NT2/D1 (cell line): Measurements from ENCODE around the gene PIP4K2C.
"Not testable (repeated sequence)": the region's sequence is repeated elsewhere in the genome, so short reads cannot be mapped to it uniquely, and the experiment has no call there.

ENCODE experiments used
- DNase-seq: peaks from one replicate; pipeline ENCODE4 v3.0.0-alpha.2; 2011; ENCODE audit warnings: low read depth, low spot score
- H3K27me3 ChIP-seq: 2 replicates; pipeline ENCODE4 v1.6.0; 2011; ENCODE audit warnings: mild to moderate bottlenecking; ENCODE audit not compliant: insufficient read length, insufficient read depth
- H3K36me3 ChIP-seq: 2 replicates; pipeline ENCODE4 v1.6.1; 2011; ENCODE audit warnings: mild to moderate bottlenecking, low read length, mixed read lengths; ENCODE audit not compliant: insufficient read depth, insufficient read length
- H3K4me1 ChIP-seq: 2 replicates; pipeline ENCODE4 v1.5.1; 2011; ENCODE audit not compliant: insufficient read depth, insufficient read length
- H3K4me3 ChIP-seq: 2 replicates; pipeline ENCODE4 v1.5.1; 2011; ENCODE audit warnings: low read depth; ENCODE audit not compliant: insufficient read length
- H3K9ac ChIP-seq: 2 replicates; pipeline ENCODE4 v1.6.0; 2011; ENCODE audit warnings: low read depth; ENCODE audit not compliant: insufficient read length
- H3K9me3 ChIP-seq: 2 replicates; pipeline ENCODE4 v1.5.1; 2011; ENCODE audit warnings: mild to moderate bottlenecking, low read length; ENCODE audit not compliant: insufficient read depth
- SUZ12 ChIP-seq: IDR thresholded peaks from 2 replicates; pipeline ENCODE4 v1.6.1; 2011; ENCODE audit not compliant: insufficient read length, insufficient read depth; ENCODE audit errors: extremely low read depth
- YY1 ChIP-seq: IDR thresholded peaks from 2 replicates; pipeline ENCODE4 v1.6.1; 2011; ENCODE audit not compliant: insufficient read length, insufficient read depth
- ZNF274 ChIP-seq: IDR thresholded peaks from 2 replicates; pipeline ENCODE4 v1.6.1; 2011; ENCODE audit warnings: mild to moderate bottlenecking, low read depth, low read length

The PIP4K2C gene

GRCh38 chr12:57628280-57629191 is 37.5 kb downstream of the PIP4K2C start:
- H3K9me3 ChIP-seq = no peaks in the 10 kb centered on the region
- no peak for TF ChIP-seq ZNF274
- H3K4me3 ChIP-seq = no peak overlapping the region
- H3K36me3 ChIP-seq = peaks cover 62% of the 10 kb centered on the region
- no peak for DNase-seq
- no peak overlapping the region for H3K9ac ChIP-seq
- peaks cover 5% of the 10 kb centered on the region for H3K4me1 ChIP-seq
- peaks cover 31% of the 10 kb centered on the region for H3K27me3 ChIP-seq

- no peak for DNase-seq
- Histone ChIP-seq H3K4me3 (no peak overlapping the region), H3K4me1 (peaks cover 5% of the 10 kb centered on the region), H3K9ac (no peak overlapping the region), H3K9me3 (no peaks in the 10 kb centered on the region), H3K36me3 (peaks cover 53% of the 10 kb centered on the region), H3K27me3 (peaks cover 38% of the 10 kb centered on the region)
- TF ChIP-seq SUZ12 (no peak), YY1 (no peak), ZNF274 (no peak)
Measured at GRCh38 chr12:57629897-57630471, 39.0 kb downstream of the PIP4K2C start.

- H3K27me3 ChIP-seq = peaks cover 38% of the 10 kb centered on the region
- peak overlapping the region; percentile 85 for H3K9ac ChIP-seq
- H3K9me3 ChIP-seq = no peaks in the 10 kb centered on the region
- no peak for DNase-seq
- H3K36me3 ChIP-seq = peaks cover 44% of the 10 kb centered on the region
- TF ChIP-seq ZNF274 (no peak), YY1 (no peak)
- peak overlapping the region; percentile 71 for H3K4me3 ChIP-seq
- H3K4me1 ChIP-seq = peaks cover 5% of the 10 kb centered on the region
Measured at GRCh38 chr12:57630891-57631433, 40.0 kb downstream of the PIP4K2C start.

GRCh38 chr12:57631566-57632072 is 40.6 kb downstream of the PIP4K2C start:
- Histone ChIP-seq H3K4me3 (peak overlapping the region; percentile 71), H3K4me1 (peaks cover 5% of the 10 kb centered on the region), H3K9me3 (no peaks in the 10 kb centered on the region), H3K36me3 (peaks cover 37% of the 10 kb centered on the region), H3K9ac (peak overlapping the region; percentile 85), H3K27me3 (peaks cover 38% of the 10 kb centered on the region)
- TF ChIP-seq ZNF274 = no peak
- TF ChIP-seq YY1 = no peak
- no peak for TF ChIP-seq SUZ12
- no peak for DNase-seq

GRCh38 chr12:57632073-57632957 is 41.3 kb downstream of the PIP4K2C start:
- TF ChIP-seq SUZ12 (no peak), ZNF274 (no peak), YY1 (no peak)
- Histone ChIP-seq H3K27me3 (peaks cover 38% of the 10 kb centered on the region), H3K9me3 (no peaks in the 10 kb centered on the region), H3K36me3 (peaks cover 32% of the 10 kb centered on the region), H3K4me1 (peaks cover 5% of the 10 kb centered on the region), H3K9ac (peak overlapping the region; percentile 92), H3K4me3 (peak overlapping the region; percentile 71)
- DNase-seq = no peak

GRCh38 chr12:57632958-57633840 is 42.2 kb downstream of the PIP4K2C start, which contains the start of gene B4GALNT1:
Gene B4GALNT1 (minus strand): TSS chr12:57633201. CDS start chr12:57632132, 1,069 bp downstream.
- Histone ChIP-seq H3K36me3 (peaks cover 25% of the 10 kb centered on the region), H3K9me3 (no peaks in the 10 kb centered on the region), H3K4me3 (peak within 1 kb of the TSS; percentile 71), H3K9ac (peak within 1 kb of the TSS; percentile 92), H3K4me1 (peaks cover 5% of the 10 kb centered on the region), H3K27me3 (peaks cover 38% of the 10 kb centered on the region)
- no peak for TF ChIP-seq ZNF274
- no peak for TF ChIP-seq YY1
- TF ChIP-seq SUZ12 = no peak
- DNase-seq = peak; percentile 74

- peaks cover 17% of the 10 kb centered on the region for H3K27me3 ChIP-seq
- H3K9ac ChIP-seq, H3K4me1 ChIP-seq, H3K36me3 ChIP-seq, H3K9me3 ChIP-seq, H3K4me3 ChIP-seq, DNase-seq: not testable (repeated sequence)
Measured at GRCh38 chr12:57636731-57637130, 45.7 kb downstream of the PIP4K2C start.
